SK-N-SH (cell line): ENCODE data around the gene SEZ6. TPM values are rescaled to one million over a fixed set of nuclear protein-coding genes. Genes with fewer than 3 reads are reported as not detected.

ENCODE experiments used
- CTCF ChIA-PET: fragments of 300-600, 350-600 bp; formaldehyde crosslinking; extraction: SDS; loops from one replicate; lab custom pipeline; 2021; lab: Yijun Ruan, JAX
- POLR2A ChIA-PET: fragments of 350-600 bp; sonication (Branson Sonifier 250); formaldehyde crosslinking; extraction: SDS; loops from one replicate; lab custom pipeline; 2020; ENCODE audit warnings: antibody characterized with exemption, inconsistent platforms; lab: Yijun Ruan, JAX
- DNase-seq: peaks from one replicate; pipeline ENCODE4 v3.0.0; 2012
- H2AFZ ChIP-seq: fragments of 200-600 bp; sonication (generic); 2 replicates; pipeline ENCODE4 v1.8.1; 2016; ENCODE audit warnings: antibody characterized with exemption, mild to moderate bottlenecking, low read depth
- H3F3A ChIP-seq: fragments of 200-600 bp; sonication (generic); replicated peaks from 2 replicates; pipeline ENCODE3; 2016; ENCODE audit warnings: antibody characterized with exemption, mild to moderate bottlenecking; ENCODE audit not compliant: insufficient read depth
- H3K27ac ChIP-seq, 2 experiments: fragments of 200-500 bp in 1 of 2; fragments of 200-600 bp in 1 of 2; sonication (Bioruptor generic) in 1 of 2; sonication (generic), shearing (Covaris generic) in 1 of 2; 2 replicates each; pipeline versions ENCODE4 v1.5.1 to v1.6.1; 2014 to 2016; ENCODE audit warnings: low read depth in 2 of 2, inconsistent platforms in 1 of 2, low read length in 1 of 2, mild to moderate bottlenecking in 1 of 2, mixed read lengths in 1 of 2
- H3K27me3 ChIP-seq: fragments of 200-600 bp; sonication (generic), shearing (Covaris generic); 2 replicates; pipeline ENCODE4 v1.6.1; 2016; ENCODE audit warnings: mixed run types; ENCODE audit not compliant: insufficient read depth
- H3K36me3 ChIP-seq, 2 experiments: fragments of 200-500 bp in 1 of 2; fragments of 200-600 bp in 1 of 2; sonication (Bioruptor generic) in 1 of 2; sonication (generic) in 1 of 2; replicated peaks in 1 of 2; 2 replicates each; pipeline versions ENCODE3 to v1.5.1; 2014 to 2016; ENCODE audit warnings: low read length in 1 of 2, mild to moderate bottlenecking in 1 of 2; ENCODE audit not compliant: insufficient read depth in 2 of 2, control insufficient read depth in 1 of 2
- H3K4me1 ChIP-seq, 2 experiments: fragments of 200-500 bp in 1 of 2; fragments of 200-600 bp in 1 of 2; sonication (Bioruptor generic) in 1 of 2; sonication (generic), shearing (Covaris generic) in 1 of 2; 2 replicates each; pipeline versions ENCODE4 v1.5.1 to v1.6.1; 2014 to 2016; ENCODE audit warnings: low read depth in 1 of 2, low read length in 1 of 2, mixed run types in 1 of 2; ENCODE audit not compliant: insufficient read depth in 2 of 2, control insufficient read depth in 1 of 2
- H3K4me2 ChIP-seq: fragments of 200-600 bp; sonication (generic), shearing (Covaris generic); 2 replicates; pipeline ENCODE4 v1.6.1; 2017; ENCODE audit warnings: mixed run types
- H3K4me3 ChIP-seq, 2 experiments: fragments of 200-500 bp in 1 of 2; fragments of 200-600 bp in 1 of 2; sonication (Bioruptor generic) in 1 of 2; sonication (generic), shearing (Covaris generic) in 1 of 2; 2 replicates each; pipeline versions ENCODE4 v1.5.1 to v1.8.1; 2014 to 2016; ENCODE audit warnings: low read depth in 2 of 2, inconsistent platforms in 1 of 2, low read length in 1 of 2, mild to moderate bottlenecking in 1 of 2, mixed read lengths in 1 of 2, moderate library complexity in 1 of 2
- H3K79me2 ChIP-seq: fragments of 200-600 bp; sonication (generic); 2 replicates; pipeline ENCODE4 v1.8.1; 2017; ENCODE audit warnings: mild to moderate bottlenecking; ENCODE audit not compliant: insufficient read depth
- H3K9ac ChIP-seq: fragments of 200-600 bp; sonication (generic); 2 replicates; pipeline ENCODE4 v1.6.1; 2017; ENCODE audit warnings: mixed run types
- H3K9me2 ChIP-seq: fragments of 200-600 bp; sonication (generic); 2 replicates; pipeline ENCODE4 v1.6.1; 2017; ENCODE audit warnings: mixed run types
- H3K9me3 ChIP-seq: fragments of 200-600 bp; sonication (generic); 2 replicates; pipeline ENCODE4 v1.6.1; 2017; ENCODE audit warnings: mixed run types, mild to moderate bottlenecking, moderate library complexity
- H4K20me1 ChIP-seq: fragments of 200-600 bp; sonication (generic); 2 replicates; pipeline ENCODE4 v1.6.1; 2017; ENCODE audit warnings: mild to moderate bottlenecking, mixed run types; ENCODE audit not compliant: insufficient read depth
- CHD2 ChIP-seq: fragments of 150-350 bp; IDR thresholded peaks from 2 replicates; pipeline ENCODE4 v1.6.1; 2018; ENCODE audit warnings: low read length; ENCODE audit not compliant: partially characterized antibody
- EP300 ChIP-seq, 2 experiments: IDR thresholded peaks; 2 replicates each; pipeline versions ENCODE4 v1.4.0 to v1.6.1; 2012; ENCODE audit warnings: borderline replicate concordance in 1 of 2, low read depth in 1 of 2, low read length in 1 of 2
- GABPA ChIP-seq: IDR thresholded peaks from 2 replicates; pipeline ENCODE4 v1.4.0; 2012; ENCODE audit warnings: low read depth, mild to moderate bottlenecking
- JUND ChIP-seq: IDR thresholded peaks from 2 replicates; pipeline ENCODE4 v1.4.0; 2012
- NFIC ChIP-seq: IDR thresholded peaks from 2 replicates; pipeline ENCODE4 v1.4.0; 2012; ENCODE audit warnings: borderline replicate concordance
- NRF1 ChIP-seq: IDR thresholded peaks from 2 replicates; pipeline ENCODE4 v1.6.1; 2012; ENCODE audit warnings: low read depth, mild to moderate bottlenecking, low read length
- POLR2AphosphoS5 ChIP-seq: IDR thresholded peaks from 2 replicates; pipeline ENCODE4 v1.6.1; 2012; ENCODE audit warnings: low read depth, low read length
- RAD21 ChIP-seq: IDR thresholded peaks from 2 replicates; pipeline ENCODE4 v1.6.1; 2012; ENCODE audit warnings: mild to moderate bottlenecking, low read length
- RFX5 ChIP-seq: IDR thresholded peaks from 2 replicates; pipeline ENCODE4 v1.6.1; 2012; ENCODE audit warnings: mild to moderate bottlenecking, improper control_type of control experiment, low read length
- SIN3A ChIP-seq: IDR thresholded peaks from 2 replicates; pipeline ENCODE4 v1.6.1; 2012; ENCODE audit warnings: low read depth, mild to moderate bottlenecking, low read length, moderate library complexity, borderline replicate concordance
- SMC3 ChIP-seq: IDR thresholded peaks from 2 replicates; pipeline ENCODE4 v1.6.1; 2012; ENCODE audit warnings: low read depth, low read length, improper control_type of control experiment
- TAF1 ChIP-seq: IDR thresholded peaks from 2 replicates; pipeline ENCODE4 v1.6.1; 2012; ENCODE audit warnings: low read depth, mild to moderate bottlenecking, low read length, moderate library complexity, borderline replicate concordance
- WGBS: methylation state at CpG from one replicate; pipeline ENCODE4 v1.1.6; 2017; ENCODE audit warnings: low lambda C conversion rate; 5-methylcytosine and 5-hydroxymethylcytosine counted together
- polyA plus RNA-seq, 3 experiments: library from polyadenylated mRNA; depleted of rRNA; stranded (reverse); fragments of >200 nt; gene quantifications; 2 replicates each; pipeline ENCODE4 v1.2.3, GENCODE V29; 2012
- TF ChIP-seq, protein P1 (sequence below): fragments of 150-350 bp; IDR thresholded peaks from 2 replicates; pipeline ENCODE4 v1.6.1; 2017; ENCODE audit warnings: antibody characterized with exemption, low read length, low read depth, borderline replicate concordance
- TF ChIP-seq, protein P2 (sequence below): fragments of 200-600 bp; sonication (generic); IDR thresholded peaks from 2 replicates; pipeline ENCODE4 v1.6.1; 2017; ENCODE audit warnings: antibody characterized with exemption, mild to moderate bottlenecking, moderate library complexity
- TF ChIP-seq, protein P3 (sequence below): IDR thresholded peaks from 2 replicates; pipeline ENCODE4 v1.4.0; 2012; ENCODE audit warnings: low read depth, borderline replicate concordance

Gene SEZ6
- polyA plus RNA-seq, 1 of the 3 experiments (the other 2 are of a cell fraction): 0.12 TPM

DNA sequence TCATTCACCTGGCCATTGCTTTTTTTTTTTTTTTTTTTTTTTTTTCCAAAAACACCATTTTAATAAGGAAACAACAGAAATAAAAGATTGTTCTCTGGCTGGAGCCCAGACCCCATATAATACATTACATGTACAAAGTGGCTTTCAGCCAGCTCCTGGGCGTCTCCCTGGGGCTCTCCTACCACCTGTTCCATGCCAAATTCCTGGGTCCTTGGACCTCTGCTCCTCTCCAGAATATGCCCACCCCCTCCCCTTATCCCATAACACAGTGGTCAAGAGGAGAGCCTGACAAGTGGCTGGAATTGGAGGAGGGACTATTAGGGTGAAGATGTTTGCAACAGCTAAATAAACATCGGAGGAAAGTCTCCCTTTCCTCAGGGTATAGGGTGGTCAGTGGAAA, 50.9 kb downstream of the SEZ6 start:
- Histone ChIP-seq H3K36me3 (no peaks in the 10 kb centered on the region), H3K4me2 (no peak overlapping the region), H2AFZ (no peak overlapping the region), H3K27me3 (no peaks in the 10 kb centered on the region), H3K4me1 (peaks cover 8 to 12% of the 10 kb centered on the region in 2 experiments; a peak in 3 of 4 replicates), H3K4me3 (no peak overlapping the region), H3K9me3 (no peaks in the 10 kb centered on the region)
- POLR2A ChIA-PET: no interaction called here
- no peak for DNase-seq
- no peak for TF ChIP-seq NRF1
- TF ChIP-seq RAD21: no peak
- no peak for TF ChIP-seq SMC3
- TF ChIP-seq, protein P1, sequence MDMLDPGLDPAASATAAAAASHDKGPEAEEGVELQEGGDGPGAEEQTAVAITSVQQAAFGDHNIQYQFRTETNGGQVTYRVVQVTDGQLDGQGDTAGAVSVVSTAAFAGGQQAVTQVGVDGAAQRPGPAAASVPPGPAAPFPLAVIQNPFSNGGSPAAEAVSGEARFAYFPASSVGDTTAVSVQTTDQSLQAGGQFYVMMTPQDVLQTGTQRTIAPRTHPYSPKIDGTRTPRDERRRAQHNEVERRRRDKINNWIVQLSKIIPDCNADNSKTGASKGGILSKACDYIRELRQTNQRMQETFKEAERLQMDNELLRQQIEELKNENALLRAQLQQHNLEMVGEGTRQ: no peak
- TF ChIP-seq RFX5: no peak
- no peak for TF ChIP-seq JUND
- TF ChIP-seq EP300 (IDR thresholded peaks at IDR 0.05; ENCODE audit: borderline replicate concordance in 1 of 2, low read depth in 1 of 2, low read length in 1 of 2): no peak
- TF ChIP-seq, protein P2, sequence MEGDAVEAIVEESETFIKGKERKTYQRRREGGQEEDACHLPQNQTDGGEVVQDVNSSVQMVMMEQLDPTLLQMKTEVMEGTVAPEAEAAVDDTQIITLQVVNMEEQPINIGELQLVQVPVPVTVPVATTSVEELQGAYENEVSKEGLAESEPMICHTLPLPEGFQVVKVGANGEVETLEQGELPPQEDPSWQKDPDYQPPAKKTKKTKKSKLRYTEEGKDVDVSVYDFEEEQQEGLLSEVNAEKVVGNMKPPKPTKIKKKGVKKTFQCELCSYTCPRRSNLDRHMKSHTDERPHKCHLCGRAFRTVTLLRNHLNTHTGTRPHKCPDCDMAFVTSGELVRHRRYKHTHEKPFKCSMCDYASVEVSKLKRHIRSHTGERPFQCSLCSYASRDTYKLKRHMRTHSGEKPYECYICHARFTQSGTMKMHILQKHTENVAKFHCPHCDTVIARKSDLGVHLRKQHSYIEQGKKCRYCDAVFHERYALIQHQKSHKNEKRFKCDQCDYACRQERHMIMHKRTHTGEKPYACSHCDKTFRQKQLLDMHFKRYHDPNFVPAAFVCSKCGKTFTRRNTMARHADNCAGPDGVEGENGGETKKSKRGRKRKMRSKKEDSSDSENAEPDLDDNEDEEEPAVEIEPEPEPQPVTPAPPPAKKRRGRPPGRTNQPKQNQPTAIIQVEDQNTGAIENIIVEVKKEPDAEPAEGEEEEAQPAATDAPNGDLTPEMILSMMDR: no peak
- no peak for TF ChIP-seq GABPA
- TF ChIP-seq SIN3A: no peak
- no peak for TF ChIP-seq POLR2AphosphoS5
- no peak for TF ChIP-seq NFIC
- TF ChIP-seq, protein P3, sequence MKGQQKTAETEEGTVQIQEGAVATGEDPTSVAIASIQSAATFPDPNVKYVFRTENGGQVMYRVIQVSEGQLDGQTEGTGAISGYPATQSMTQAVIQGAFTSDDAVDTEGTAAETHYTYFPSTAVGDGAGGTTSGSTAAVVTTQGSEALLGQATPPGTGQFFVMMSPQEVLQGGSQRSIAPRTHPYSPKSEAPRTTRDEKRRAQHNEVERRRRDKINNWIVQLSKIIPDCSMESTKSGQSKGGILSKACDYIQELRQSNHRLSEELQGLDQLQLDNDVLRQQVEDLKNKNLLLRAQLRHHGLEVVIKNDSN: no peak
- TF ChIP-seq TAF1: no peak
- TF ChIP-seq CHD2: no peak
- TF ChIP-seq, all 33 proteins: peak for 0
- H3K9ac ChIP-seq: no peak overlapping the region
- H3K27ac ChIP-seq: no peak overlapping the region
- no peaks in the 10 kb centered on the region for H3K9me2 ChIP-seq
- 79% methylated on average over 2 of the region's 2 CpGs for WGBS
- CTCF ChIA-PET: interaction anchor here (0.9 to 15.3 kb wide), 3 partner anchors 9 to 158 kb away, joined by 3 to 947 read pairs (median 75); no protein-coding TSS in a partner anchor
- H3K79me2 ChIP-seq: peaks cover 12% of the 10 kb centered on the region
- H4K20me1 ChIP-seq: no peaks in the 10 kb centered on the region
- peaks cover 12% of the 10 kb centered on the region for H3F3A ChIP-seq
